CD14-positive monocyte (primary cell): Measurements from ENCODE around the gene LZTR1. TPM values are rescaled to one million over a fixed set of nuclear protein-coding genes. Genes with fewer than 3 reads are reported as not detected.

ENCODE experiments used
- DNase-seq, 3 donors: peaks; one replicate each; pipeline ENCODE4 v3.0.0-alpha.2; 2011 to 2022
- H2AFZ ChIP-seq: 2 replicates; pipeline ENCODE4 v1.6.0; 2012; ENCODE audit warnings: mild to moderate bottlenecking, low read depth, low read length, inconsistent platforms; ENCODE audit not compliant: insufficient read depth, poor library complexity, severe bottlenecking
- H3K27ac ChIP-seq, 2 donors: 1 replicate in 1 of 2; 2 replicates in 1 of 2; pipeline ENCODE4 v1.5.1; 2012 to 2013; ENCODE audit warnings: low read length in 2 of 2, control low read depth in 1 of 2, inconsistent platforms in 1 of 2, low read depth in 1 of 2, mild to moderate bottlenecking in 1 of 2
- H3K27me3 ChIP-seq, 2 donors: one replicate each; pipeline versions ENCODE4 v1.6.0 to v1.6.1; 2011 to 2013; ENCODE audit warnings: low read length in 2 of 2; ENCODE audit not compliant: control insufficient read depth in 2 of 2, insufficient read depth in 2 of 2
- H3K36me3 ChIP-seq, 2 donors: replicated peaks in 1 of 2; 1 replicate in 1 of 2; 2 replicates in 1 of 2; pipeline versions ENCODE4 v1.5.1 to v1.6.1; 2012 to 2013; ENCODE audit warnings: low read length in 2 of 2, control low read depth in 1 of 2, inconsistent platforms in 1 of 2, mild to moderate bottlenecking in 1 of 2; ENCODE audit not compliant: insufficient read depth in 2 of 2, control insufficient read depth in 1 of 2
- H3K4me1 ChIP-seq, 2 donors: 1 replicate in 1 of 2; 2 replicates in 1 of 2; pipeline versions ENCODE4 v1.5.1 to v1.6.1; 2012 to 2013; ENCODE audit warnings: low read length in 2 of 2, control low read depth in 1 of 2, inconsistent platforms in 1 of 2, mild to moderate bottlenecking in 1 of 2, moderate library complexity in 1 of 2; ENCODE audit not compliant: insufficient read depth in 2 of 2, control insufficient read depth in 1 of 2
- H3K4me2 ChIP-seq: replicated peaks from 2 replicates; pipeline ENCODE3; 2012; ENCODE audit warnings: low read length, moderate library complexity, mild to moderate bottlenecking; ENCODE audit not compliant: poor library complexity, severe bottlenecking; ENCODE audit errors: extremely low read depth
- H3K4me3 ChIP-seq, 3 experiments: fragments of 200-600 bp in 1 of 3; sonication (generic) in 1 of 3; replicated peaks in 1 of 3; 1 replicate in 2 of 3; 2 replicates in 1 of 3; pipeline ENCODE4 v1.5.1; 2011 to 2013; ENCODE audit warnings: low read length in 3 of 3, mild to moderate bottlenecking in 3 of 3, control low read depth in 2 of 3, low read depth in 2 of 3, inconsistent platforms in 1 of 3, moderate library complexity in 1 of 3
- H3K79me2 ChIP-seq: 2 replicates; pipeline ENCODE4 v1.6.0; 2012; ENCODE audit warnings: mild to moderate bottlenecking, control low read depth, inconsistent platforms, low read length, moderate library complexity; ENCODE audit not compliant: insufficient read depth
- H3K9ac ChIP-seq: 2 replicates; pipeline ENCODE4 v1.6.0; 2017; ENCODE audit warnings: low read length, mild to moderate bottlenecking; ENCODE audit not compliant: insufficient read depth, poor library complexity, severe bottlenecking
- H3K9me3 ChIP-seq, 2 donors: replicated peaks in 1 of 2; 1 replicate in 1 of 2; 2 replicates in 1 of 2; pipeline versions ENCODE4 v1.5.1 to v1.6.1; 2012 to 2013; ENCODE audit warnings: low read length in 2 of 2, control low read depth in 1 of 2; ENCODE audit not compliant: control insufficient read depth in 1 of 2, insufficient read depth in 1 of 2
- H4K20me1 ChIP-seq: 2 replicates; pipeline ENCODE4 v1.6.0; 2012; ENCODE audit warnings: mild to moderate bottlenecking, low read length, control low read depth, moderate library complexity; ENCODE audit not compliant: insufficient read depth
- H3K27ac Mint-ChIP-seq, 7 donors: one replicate each; pipeline ENCODE4 v1.8.0; 2020; ENCODE audit warnings: mild to moderate bottlenecking in 7 of 7, mixed read lengths in 7 of 7, moderate library complexity in 6 of 7, inconsistent platforms in 2 of 7
- H3K27me3 Mint-ChIP-seq, 3 donors: one replicate each; pipeline ENCODE4 v1.8.0; 2021 to 2022; ENCODE audit warnings: low read depth in 3 of 3, mild to moderate bottlenecking in 3 of 3, mixed read lengths in 3 of 3, moderate library complexity in 3 of 3, inconsistent platforms in 1 of 3
- H3K36me3 Mint-ChIP-seq, 2 donors: one replicate each; pipeline ENCODE4 v1.8.0; 2020; ENCODE audit warnings: mixed read lengths in 2 of 2, inconsistent platforms in 1 of 2, mild to moderate bottlenecking in 1 of 2
- H3K4me1 Mint-ChIP-seq: one replicate; pipeline ENCODE4 v1.8.0; 2020; ENCODE audit warnings: mild to moderate bottlenecking, mixed read lengths
- H3K4me3 Mint-ChIP-seq, 2 donors: one replicate each; pipeline ENCODE4 v1.8.0; 2020; ENCODE audit warnings: mild to moderate bottlenecking in 2 of 2, mixed read lengths in 2 of 2, moderate library complexity in 1 of 2
- H3K9me3 Mint-ChIP-seq, 7 donors: one replicate each; pipeline ENCODE4 v1.8.0; 2020 to 2022; ENCODE audit warnings: mixed read lengths in 7 of 7, mild to moderate bottlenecking in 6 of 7, moderate library complexity in 6 of 7, inconsistent platforms in 2 of 7
- CTCF ChIP-seq: fragments of 200-600 bp; IDR thresholded peaks from one replicate; pipeline ENCODE4 v1.8.0; 2022; ENCODE audit warnings: antibody characterized with exemption, mild to moderate bottlenecking
- WGBS: methylation state at CpG from one replicate; pipeline ENCODE4 v1.1.5; 2013; ENCODE audit warnings: missing lambda C conversion rate; ENCODE audit not compliant: insufficient coverage; 5-methylcytosine and 5-hydroxymethylcytosine counted together
- intact Hi-C, 2 donors: fragments of 100-400 bp; cut with micrococcal nuclease; formaldehyde crosslinking; loops; one replicate each; pipeline versions ENCODE4 v1.15.0 to v1.15.1; 2023
- polyA plus RNA-seq, 3 donors: library from polyadenylated mRNA; depleted of rRNA in 1 of 3; unstranded in 2 of 3; stranded (reverse) in 1 of 3; fragments of 300-500 nt in 2 of 3; fragments of >200 nt in 1 of 3; fragmentation: Illumina TruSeq in 2 of 3; gene quantifications; 1 replicate in 2 of 3; 2 replicates in 1 of 3; pipeline ENCODE4 v1.2.3, GENCODE V29; 2012 to 2021

LZTR1 gene
- polyA plus RNA-seq, 3 donors: 7.1 to 63.3 (median 11.5) TPM

GRCh38 chr22:20977516-20978170 is 4.5 kb upstream of the LZTR1 start:
- Mint-ChIP-seq H3K4me3 (no peak overlapping the region), H3K27ac (no peak overlapping the region)
- intact Hi-C loops: no loop called here

GRCh38 chr22:20978419-20978818 is 3.7 kb upstream of the LZTR1 start:
- H3K9ac ChIP-seq: no peak overlapping the region
- H4K20me1 ChIP-seq: no peaks in the 10 kb centered on the region
- intact Hi-C loops: no loop called here
- Mint-ChIP-seq H3K4me3 (no peak overlapping the region), H3K27me3 (peaks cover 8 to 11% (median 10%) of the 10 kb centered on the region in 3 donors), H3K36me3 (peaks cover 14 to 15% of the 10 kb centered on the region in 2 donors), H3K9me3 (peaks cover 10 to 19% (median 14%) of the 10 kb centered on the region in 7 donors), H3K4me1 (peaks cover 37% of the 10 kb centered on the region), H3K27ac (no peak overlapping the region)
- peaks cover 9 to 10% of the 10 kb centered on the region in 2 donors for H3K9me3 ChIP-seq
- no peak overlapping the region for H2AFZ ChIP-seq
- DNase-seq: no peak
- no peak overlapping the region for H3K4me2 ChIP-seq
- no peaks in the 10 kb centered on the region for H3K36me3 ChIP-seq
- WGBS: 100% methylated on average over 1 of the region's 2 CpGs
- H3K27me3 ChIP-seq: peaks cover 0 to 3% of the 10 kb centered on the region in 2 donors
- peaks cover 34 to 47% of the 10 kb centered on the region in 2 donors for H3K4me1 ChIP-seq
- H3K79me2 ChIP-seq: peaks cover 15% of the 10 kb centered on the region
- TF ChIP-seq CTCF: no peak
- H3K4me3 ChIP-seq: no peak overlapping the region
- H3K27ac ChIP-seq: no peak overlapping the region

More at GRCh38 chr22:20977516-20978170, 4.5 kb upstream of the LZTR1 start:
- Mint-ChIP-seq H3K27me3 (peaks cover 8 to 11% (median 10%) of the 10 kb centered on the region in 3 donors), H3K9me3 (peaks cover 10 to 19% (median 14%) of the 10 kb centered on the region in 7 donors), H3K36me3 (peaks cover 14 to 15% of the 10 kb centered on the region in 2 donors), H3K4me1 (peaks cover 34% of the 10 kb centered on the region)
- no peak overlapping the region for H3K27ac ChIP-seq
- H3K4me3 ChIP-seq: no peak overlapping the region
- peaks cover 34 to 47% of the 10 kb centered on the region in 2 donors for H3K4me1 ChIP-seq
- H3K9ac ChIP-seq: no peak overlapping the region
- H3K79me2 ChIP-seq: peaks cover 7% of the 10 kb centered on the region
- peaks cover 9 to 10% of the 10 kb centered on the region in 2 donors for H3K9me3 ChIP-seq
- H3K27me3 ChIP-seq: peaks cover 0 to 3% of the 10 kb centered on the region in 2 donors
- no peaks in the 10 kb centered on the region for H4K20me1 ChIP-seq
- DNase-seq: no peak
- WGBS: 86% methylated on average over 11 of the region's 17 CpGs
- no peaks in the 10 kb centered on the region for H3K36me3 ChIP-seq
- TF ChIP-seq CTCF: no peak
- no peak overlapping the region for H3K4me2 ChIP-seq
- H2AFZ ChIP-seq: no peak overlapping the region
